Measurements from ENCODE around the gene CRYBG1.

DNA sequence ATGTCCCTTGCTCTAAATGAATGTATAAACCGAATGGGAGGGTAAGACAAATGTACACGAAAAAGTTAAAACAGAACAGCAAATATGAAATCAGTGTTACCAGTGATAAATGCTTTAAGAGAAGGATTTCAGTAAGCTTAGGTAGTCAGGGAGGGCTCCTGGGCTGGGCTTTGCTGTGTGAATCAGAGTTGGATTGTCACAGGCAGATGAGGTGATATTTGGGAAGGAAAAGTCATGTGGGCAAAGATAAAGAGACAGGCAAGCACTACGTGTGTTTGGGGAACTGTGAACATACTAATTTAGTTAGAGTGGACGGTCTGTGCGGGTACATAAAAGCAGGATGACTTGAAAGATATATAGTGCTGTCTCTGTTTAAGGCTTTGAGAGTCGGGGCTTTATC, 114.8 kb downstream of the CRYBG1 start:
- no peak for TF ChIP-seq CTCF (IDR thresholded peaks at IDR 0.05)
- no peak for TF ChIP-seq POLR2A (IDR thresholded peaks at IDR 0.05)

All from lower leg skin (tissue), 3 donors.